H9 (cell line): Measurements from ENCODE around the gene DOHH. TPM values are rescaled to one million over a fixed set of nuclear protein-coding genes. Genes with fewer than 3 reads are reported as not detected.

Source experiments
- DNase-seq: peaks from one replicate; pipeline ENCODE4 v3.0.0-alpha.2; 2017
- H2AFZ ChIP-seq: one replicate; pipeline ENCODE4 v1.6.1; 2013; ENCODE audit warnings: mild to moderate bottlenecking, low read length, control low read depth, moderate library complexity
- H2AK5ac ChIP-seq: 2 replicates; pipeline ENCODE4 v1.6.1; 2013; ENCODE audit warnings: low read length, control low read depth, mixed read lengths; ENCODE audit not compliant: insufficient read length
- H2BK120ac ChIP-seq: one replicate; pipeline ENCODE4 v1.6.1; 2013; ENCODE audit warnings: low read depth, mild to moderate bottlenecking, low read length, control low read depth, inconsistent platforms; ENCODE audit not compliant: poor library complexity, severe bottlenecking
- H2BK12ac ChIP-seq: 2 replicates; pipeline ENCODE4 v1.6.1; 2013; ENCODE audit warnings: low read length, control low read depth, mixed read lengths, low read depth; ENCODE audit not compliant: insufficient read length
- H2BK15ac ChIP-seq: 2 replicates; pipeline ENCODE4 v1.6.1; 2013; ENCODE audit warnings: low read depth, low read length, control low read depth
- H2BK20ac ChIP-seq: one replicate; pipeline ENCODE4 v1.6.1; 2013; ENCODE audit warnings: low read depth, mild to moderate bottlenecking, low read length, control low read depth, inconsistent platforms; ENCODE audit not compliant: poor library complexity, severe bottlenecking
- H2BK5ac ChIP-seq: 2 replicates; pipeline ENCODE4 v1.6.1; 2013; ENCODE audit warnings: low read length, control low read depth, mixed read lengths; ENCODE audit not compliant: insufficient read length
- H3K14ac ChIP-seq: 2 replicates; pipeline ENCODE4 v1.6.1; 2013; ENCODE audit warnings: low read length, control low read depth; ENCODE audit not compliant: insufficient read depth
- H3K18ac ChIP-seq: 2 replicates; pipeline ENCODE4 v1.6.1; 2013; ENCODE audit warnings: low read depth, mild to moderate bottlenecking, mixed read lengths, low read length, control low read depth; ENCODE audit not compliant: insufficient read length
- H3K23ac ChIP-seq: 2 replicates; pipeline ENCODE4 v1.6.1; 2013; ENCODE audit warnings: low read length, control low read depth, mixed read lengths, low read depth; ENCODE audit not compliant: insufficient read length
- H3K23me2 ChIP-seq: 2 replicates; pipeline ENCODE4 v1.6.1; 2013; ENCODE audit warnings: low read depth, mild to moderate bottlenecking, mixed read lengths, low read length, control low read depth; ENCODE audit not compliant: insufficient read length, poor library complexity, severe bottlenecking
- H3K27ac ChIP-seq: 2 replicates; pipeline ENCODE4 v1.5.1; 2013; ENCODE audit warnings: low read length, control low read depth, mixed read lengths, low read depth; ENCODE audit not compliant: insufficient read length
- H3K27me3 ChIP-seq: 2 replicates; pipeline ENCODE4 v1.6.1; 2013; ENCODE audit warnings: low read length, control low read depth, inconsistent platforms; ENCODE audit not compliant: insufficient read depth
- H3K4ac ChIP-seq: 2 replicates; pipeline ENCODE4 v1.6.1; 2013; ENCODE audit warnings: low read depth, mild to moderate bottlenecking, control low read depth, inconsistent platforms, low read length, moderate library complexity
- H3K4me1 ChIP-seq: 2 replicates; pipeline ENCODE4 v1.6.1; 2013; ENCODE audit warnings: low read length, control low read depth, inconsistent platforms; ENCODE audit not compliant: insufficient read depth
- H3K4me2 ChIP-seq: 2 replicates; pipeline ENCODE4 v1.6.1; 2013; ENCODE audit warnings: low read length, control low read depth, mixed read lengths; ENCODE audit not compliant: insufficient read length, insufficient read depth
- H3K56ac ChIP-seq: 2 replicates; pipeline ENCODE4 v1.6.1; 2013; ENCODE audit warnings: low read depth, mild to moderate bottlenecking, mixed read lengths, low read length, control low read depth; ENCODE audit not compliant: insufficient read length
- H3K79me1 ChIP-seq: 2 replicates; pipeline ENCODE4 v1.6.1; 2013; ENCODE audit warnings: low read depth, mild to moderate bottlenecking, moderate library complexity, low read length, control low read depth, inconsistent platforms; ENCODE audit not compliant: insufficient read depth, poor library complexity, severe bottlenecking
- H3K79me2 ChIP-seq: 2 replicates; pipeline ENCODE4 v1.6.1; 2013; ENCODE audit warnings: low read length, control low read depth, inconsistent platforms; ENCODE audit not compliant: insufficient read depth
- H3K9ac ChIP-seq: 2 replicates; pipeline ENCODE4 v1.6.1; 2013; ENCODE audit warnings: low read length, control low read depth, mixed read lengths; ENCODE audit not compliant: insufficient read length; ENCODE audit errors: extremely low read depth
- H3K9me3 ChIP-seq: one replicate; pipeline ENCODE4 v1.6.1; 2013; ENCODE audit warnings: low read depth, low read length, inconsistent platforms; ENCODE audit not compliant: control insufficient read depth
- H3T11ph ChIP-seq: one replicate; pipeline ENCODE4 v1.6.1; 2013; ENCODE audit warnings: mild to moderate bottlenecking, low read length, control low read depth, inconsistent platforms
- H4K20me1 ChIP-seq: one replicate; pipeline ENCODE4 v1.6.1; 2013; ENCODE audit not compliant: control insufficient read depth, insufficient read length, insufficient read depth
- H4K5ac ChIP-seq: 2 replicates; pipeline ENCODE4 v1.6.1; 2013; ENCODE audit warnings: low read depth, mild to moderate bottlenecking, mixed read lengths, low read length, control low read depth; ENCODE audit not compliant: insufficient read length
- H4K8ac ChIP-seq: replicated peaks from 2 replicates; pipeline ENCODE4 v1.6.1; 2013; ENCODE audit warnings: low read length, control low read depth, mixed read lengths, low read depth; ENCODE audit not compliant: insufficient read length
- H4K91ac ChIP-seq: 2 replicates; pipeline ENCODE4 v1.6.1; 2013; ENCODE audit warnings: low read depth, mild to moderate bottlenecking, moderate library complexity, mixed read lengths, low read length, control low read depth; ENCODE audit not compliant: insufficient read length
- H3K27ac Mint-ChIP-seq, 3 experiments: 2 replicates in 2 of 3; 3 replicates in 1 of 3; pipeline ENCODE4 v1.8.0; 2020 to 2021; ENCODE audit warnings: mixed read lengths in 3 of 3, mild to moderate bottlenecking in 1 of 3, moderate library complexity in 1 of 3
- H3K27me3 Mint-ChIP-seq: 2 replicates; pipeline ENCODE4 v1.8.0; 2021; ENCODE audit warnings: low read depth, mild to moderate bottlenecking, moderate library complexity, mixed read lengths
- H3K36me3 Mint-ChIP-seq, 3 experiments: 2 replicates in 2 of 3; 3 replicates in 1 of 3; pipeline ENCODE4 v1.8.0; 2020 to 2021; ENCODE audit warnings: low read depth in 3 of 3, mixed read lengths in 3 of 3; ENCODE audit not compliant: insufficient read depth in 1 of 3
- H3K4me1 Mint-ChIP-seq, 2 experiments: 2 replicates each; pipeline ENCODE4 v1.8.0; 2020; ENCODE audit warnings: mixed read lengths in 2 of 2
- H3K4me3 Mint-ChIP-seq, 2 experiments: 2 replicates in 1 of 2; 3 replicates in 1 of 2; pipeline ENCODE4 v1.8.0; 2020 to 2021; ENCODE audit warnings: mild to moderate bottlenecking in 2 of 2, mixed read lengths in 2 of 2, moderate library complexity in 1 of 2
- H3K9me3 Mint-ChIP-seq, 2 experiments: 2 replicates in 1 of 2; 3 replicates in 1 of 2; pipeline ENCODE4 v1.8.0; 2020; ENCODE audit warnings: mild to moderate bottlenecking in 2 of 2, mixed read lengths in 2 of 2, moderate library complexity in 1 of 2
- CTCF ChIP-seq: fragments of 200-600 bp; sonication (generic); conservative IDR thresholded peaks from 3 replicates; pipeline ENCODE4 v1.8.0; 2021; ENCODE audit warnings: antibody characterized with exemption, mild to moderate bottlenecking
- WGBS: extraction: QIAGEN DNeasy Blood & Tissue Kit; methylation state at CpG from one replicate; pipeline ENCODE4 v1.1.7; 2013; ENCODE audit warnings: missing lambda C conversion rate, low lambda C conversion rate, mixed read lengths; ENCODE audit not compliant: insufficient read length; ENCODE audit errors: extremely low coverage; 5-methylcytosine and 5-hydroxymethylcytosine counted together
- total RNA-seq: library from RNA; stranded (reverse); gene quantifications from 2 replicates; pipeline ENCODE4 v1.2.1, GENCODE V29; 2021

Gene DOHH
- total RNA-seq, 1 experiment from 2014 or later, result 16.5 TPM

- Histone ChIP-seq H4K20me1 (no peaks in the 10 kb centered on the region), H3K79me2 (no peaks in the 10 kb centered on the region), H3K79me1 (no peaks in the 10 kb centered on the region), H4K8ac (no peak overlapping the region), H3K56ac (no peak overlapping the region), H3K9ac (no peak overlapping the region), H2AFZ (no peak overlapping the region), H3K9me3 (no peaks in the 10 kb centered on the region), H4K5ac (no peak overlapping the region), H3K14ac (no peak overlapping the region), H3T11ph (no peak overlapping the region), H3K4ac (no peak overlapping the region), H2BK20ac (no peak overlapping the region), H2BK5ac (no peak overlapping the region), H3K27me3 (peaks cover 14% of the 10 kb centered on the region; the same call in 1 of the 2 replicates), H3K18ac (no peak overlapping the region), H3K23ac (no peak overlapping the region), H3K4me1 (no peaks in the 10 kb centered on the region), H2BK15ac (no peak overlapping the region), H2BK120ac (no peak overlapping the region), H4K91ac (no peak overlapping the region), H3K27ac (no peak overlapping the region), H2BK12ac (no peak overlapping the region), H3K23me2 (no peaks in the 10 kb centered on the region), H3K4me2 (no peak overlapping the region), H2AK5ac (no peak overlapping the region)
- peaks cover 11 to 17% of the 10 kb centered on the region in 2 experiments for H3K9me3 Mint-ChIP-seq
- no peak for TF ChIP-seq CTCF
- H3K27ac Mint-ChIP-seq, result no peak overlapping the region
- WGBS, result no CpG with 5 or more reads among the region's 10 CpGs
- peaks cover 84% of the 10 kb centered on the region for H3K27me3 Mint-ChIP-seq
- no peak overlapping the region; a peak in 1 of 5 replicates for H3K4me3 Mint-ChIP-seq
- H3K4me1 Mint-ChIP-seq, result peaks cover 6 to 14% of the 10 kb centered on the region in 2 experiments
- DNase-seq, result no peak
- peaks cover 0 to 4% (median 0%) of the 10 kb centered on the region in 3 experiments; a peak in 2 of 7 replicates for H3K36me3 Mint-ChIP-seq
Observed at GRCh38 chr19:3467437-3468198, 32.9 kb downstream of the DOHH start.
